Ectodermal cell (in vitro differentiated cells): ENCODE data around the gene WT1.

ENCODE experiments used
- H3K27ac ChIP-seq: 2 replicates; pipeline ENCODE4 v1.7.0; 2013; ENCODE audit warnings: mild to moderate bottlenecking, low read depth, low read length; ENCODE audit not compliant: insufficient read depth, poor library complexity, severe bottlenecking
- H3K27me3 ChIP-seq: 2 replicates; pipeline ENCODE4 v1.7.0; 2013; ENCODE audit warnings: mild to moderate bottlenecking, low read length; ENCODE audit not compliant: insufficient read depth, control insufficient read depth, poor library complexity, severe bottlenecking
- H3K36me3 ChIP-seq: one replicate; pipeline ENCODE4 v1.7.0; 2013; ENCODE audit warnings: low read length; ENCODE audit not compliant: control insufficient read depth, insufficient read depth
- H3K4me1 ChIP-seq: one replicate; pipeline ENCODE4 v1.7.0; 2013; ENCODE audit warnings: low read length; ENCODE audit not compliant: control insufficient read depth, insufficient read depth
- H3K4me3 ChIP-seq: 2 replicates; pipeline ENCODE4 v1.7.0; 2013; ENCODE audit warnings: low read depth, low read length, control low read depth; ENCODE audit not compliant: insufficient read depth
- H3K9me3 ChIP-seq: 2 replicates; pipeline ENCODE4 v1.7.0; 2013; ENCODE audit warnings: mild to moderate bottlenecking, low read length, moderate library complexity; ENCODE audit not compliant: control insufficient read depth
- WGBS, 2 experiments: methylation state at CpG; one replicate each; pipeline ENCODE4 v1.1.7; 2013; ENCODE audit warnings: missing lambda C conversion rate in 2 of 2; 5-methylcytosine and 5-hydroxymethylcytosine counted together

Gene WT1

DNA sequence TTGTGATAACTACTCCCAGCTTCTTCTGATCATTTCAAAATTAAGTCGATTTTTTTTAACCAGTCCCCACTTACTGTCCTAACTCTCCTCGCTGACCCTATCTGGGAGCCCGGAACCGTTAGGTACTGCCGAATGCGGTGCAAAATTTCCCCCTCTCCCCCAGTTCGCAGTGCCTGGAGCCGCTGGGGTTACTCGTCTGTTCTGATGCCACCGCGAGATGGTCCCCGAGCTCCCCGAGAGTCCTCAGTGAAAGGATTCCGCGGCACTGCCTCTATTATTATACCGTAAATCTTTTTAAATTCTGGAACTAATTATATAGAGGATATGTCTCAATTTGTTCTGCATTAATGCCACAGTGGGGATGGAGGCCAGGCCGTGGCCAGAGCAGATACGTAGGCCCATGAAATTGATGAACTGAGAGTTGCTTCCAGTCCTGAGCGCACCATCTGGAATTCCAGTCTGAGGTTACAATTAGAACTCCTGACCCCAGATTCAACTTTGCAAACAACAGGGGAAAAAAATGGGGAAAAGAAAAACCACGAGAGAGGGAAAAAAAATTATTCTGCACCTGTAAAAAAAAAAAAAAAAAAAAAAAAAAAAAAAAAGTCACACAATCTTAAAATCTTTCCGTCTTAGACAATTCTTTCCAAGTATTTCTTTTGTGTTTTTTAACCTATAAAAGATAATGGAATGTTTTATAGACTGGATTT is 4.3 kb upstream of the WT1 start:
- Histone ChIP-seq H3K9me3 (no peaks in the 10 kb centered on the region), H3K27ac (no peak overlapping the region), H3K4me1 (peaks cover 5% of the 10 kb centered on the region), H3K4me3 (no peak overlapping the region), H3K36me3 (no peaks in the 10 kb centered on the region), H3K27me3 (peaks cover 97% of the 10 kb centered on the region)
- 12 to 13% methylated on average over 16 to 19 of the region's 21 CpGs for WGBS, 2 experiments

DNA sequence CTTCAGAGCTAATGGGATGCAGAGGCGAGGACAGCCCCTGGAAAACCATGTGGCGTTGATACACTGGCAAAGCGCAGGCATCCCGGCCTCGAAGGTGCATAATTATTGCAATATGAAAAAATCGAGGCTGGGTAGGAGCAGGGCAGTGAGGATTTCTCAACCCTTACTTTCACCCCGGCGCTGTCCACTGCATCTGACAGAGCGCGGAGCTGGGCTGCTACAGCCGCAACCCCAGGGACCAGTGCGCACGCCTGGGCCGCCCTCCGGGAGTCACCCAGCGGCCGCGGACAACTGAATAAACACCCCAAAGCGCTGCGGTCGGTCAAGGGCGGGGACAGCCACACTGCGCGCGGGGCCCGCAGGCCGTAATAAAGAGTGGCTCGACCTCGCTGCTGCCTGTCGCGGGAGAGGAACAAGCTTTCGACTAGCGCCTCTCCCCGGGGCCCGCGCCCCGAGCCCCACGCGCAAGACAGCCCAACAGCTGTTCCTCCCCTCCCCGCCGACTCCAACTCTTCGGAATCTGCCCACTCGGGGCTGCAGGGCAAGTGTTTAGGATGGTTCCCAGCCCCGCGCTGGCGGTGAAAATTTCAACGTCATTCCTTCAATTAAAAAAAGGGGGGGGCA is 3.6 kb upstream of the WT1 start:
- H3K9me3 ChIP-seq: no peaks in the 10 kb centered on the region
- H3K4me1 ChIP-seq: peaks cover 5% of the 10 kb centered on the region
- H3K4me3 ChIP-seq: no peak overlapping the region
- H3K36me3 ChIP-seq: no peaks in the 10 kb centered on the region
- H3K27ac ChIP-seq: no peak overlapping the region
- peaks cover 100% of the 10 kb centered on the region for H3K27me3 ChIP-seq
- WGBS, 2 experiments: 2 to 3% methylated on average over 47 of the region's 47 CpGs

DNA sequence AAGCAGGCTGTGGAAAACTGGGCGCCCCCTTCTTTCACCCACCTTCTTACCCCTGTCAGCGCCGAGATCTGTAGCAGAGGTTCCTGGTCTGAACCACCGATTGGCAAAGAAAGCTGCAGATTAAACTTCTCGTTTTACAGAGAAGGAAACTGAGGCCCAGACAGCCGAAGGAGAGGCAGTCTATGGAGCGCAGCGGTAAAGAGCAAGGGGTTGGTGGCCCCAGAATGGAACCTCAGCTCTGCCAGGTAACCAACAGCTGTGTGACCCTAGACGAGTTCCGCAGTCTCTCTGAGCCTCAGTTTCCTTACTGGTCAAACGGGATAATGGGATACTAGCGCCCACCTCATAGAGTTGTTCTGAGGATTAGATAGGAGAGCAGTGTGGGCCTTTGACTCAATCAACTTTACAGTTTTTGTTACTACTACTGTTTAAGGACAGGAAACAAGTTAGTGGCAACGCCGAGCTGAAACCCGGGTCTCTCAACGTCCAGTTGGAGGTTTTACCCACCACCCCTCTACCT is 3.1 kb upstream of the WT1 start:
- Histone ChIP-seq H3K4me3 (no peak overlapping the region), H3K27ac (no peak overlapping the region), H3K36me3 (no peaks in the 10 kb centered on the region), H3K9me3 (no peaks in the 10 kb centered on the region), H3K27me3 (peaks cover 100% of the 10 kb centered on the region), H3K4me1 (peaks cover 5% of the 10 kb centered on the region)
- 7 to 8% methylated on average over 16 of the region's 16 CpGs for WGBS, 2 experiments

DNA sequence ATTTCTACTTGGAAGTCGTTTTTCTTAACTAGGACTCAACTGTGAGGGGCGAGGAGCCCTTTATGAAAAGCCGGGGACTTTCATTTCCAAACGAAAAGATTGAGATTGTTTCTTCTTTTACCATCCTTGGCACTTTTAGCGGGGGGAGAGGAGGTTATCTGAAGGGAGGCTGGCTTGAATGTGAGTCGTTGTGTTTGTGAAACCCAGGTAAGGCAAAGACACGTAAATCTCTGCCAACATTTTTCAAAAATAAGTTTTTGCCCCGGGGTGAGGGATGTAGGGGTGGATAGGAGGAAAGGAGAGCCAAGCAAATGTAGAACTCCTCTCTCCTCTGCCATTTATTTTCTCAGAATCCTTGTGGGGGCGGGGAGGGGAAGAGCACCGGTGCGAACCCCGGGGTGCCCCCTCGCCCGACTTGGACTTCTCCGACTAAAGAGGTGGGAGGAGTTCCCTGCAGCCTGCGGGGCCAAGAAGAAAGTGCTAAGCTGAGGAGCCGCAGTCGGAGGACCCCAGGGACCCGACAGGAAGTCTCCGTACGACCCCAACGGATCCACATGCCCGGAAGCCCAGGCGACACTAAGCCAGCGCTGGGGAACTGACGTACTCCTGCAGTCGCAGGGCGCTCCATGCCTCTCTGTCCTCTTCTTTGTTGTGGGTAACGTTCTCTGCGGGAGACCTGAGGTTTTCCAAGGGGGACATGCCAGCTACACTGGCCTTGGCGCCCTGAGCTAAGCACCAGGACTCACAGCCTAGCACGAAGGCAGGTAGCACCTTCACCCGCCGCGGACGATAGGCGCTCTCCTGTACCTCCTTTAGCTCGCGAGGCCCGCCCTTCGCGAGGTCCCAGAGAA is 2.4 kb upstream of the WT1 start:
- Histone ChIP-seq H3K36me3 (no peaks in the 10 kb centered on the region), H3K4me3 (no peak overlapping the region), H3K9me3 (no peaks in the 10 kb centered on the region), H3K27me3 (peaks cover 100% of the 10 kb centered on the region), H3K4me1 (peaks cover 5% of the 10 kb centered on the region), H3K27ac (no peak overlapping the region)
- WGBS, 2 experiments: 1 to 2% methylated on average over 40 to 42 of the region's 42 CpGs

DNA sequence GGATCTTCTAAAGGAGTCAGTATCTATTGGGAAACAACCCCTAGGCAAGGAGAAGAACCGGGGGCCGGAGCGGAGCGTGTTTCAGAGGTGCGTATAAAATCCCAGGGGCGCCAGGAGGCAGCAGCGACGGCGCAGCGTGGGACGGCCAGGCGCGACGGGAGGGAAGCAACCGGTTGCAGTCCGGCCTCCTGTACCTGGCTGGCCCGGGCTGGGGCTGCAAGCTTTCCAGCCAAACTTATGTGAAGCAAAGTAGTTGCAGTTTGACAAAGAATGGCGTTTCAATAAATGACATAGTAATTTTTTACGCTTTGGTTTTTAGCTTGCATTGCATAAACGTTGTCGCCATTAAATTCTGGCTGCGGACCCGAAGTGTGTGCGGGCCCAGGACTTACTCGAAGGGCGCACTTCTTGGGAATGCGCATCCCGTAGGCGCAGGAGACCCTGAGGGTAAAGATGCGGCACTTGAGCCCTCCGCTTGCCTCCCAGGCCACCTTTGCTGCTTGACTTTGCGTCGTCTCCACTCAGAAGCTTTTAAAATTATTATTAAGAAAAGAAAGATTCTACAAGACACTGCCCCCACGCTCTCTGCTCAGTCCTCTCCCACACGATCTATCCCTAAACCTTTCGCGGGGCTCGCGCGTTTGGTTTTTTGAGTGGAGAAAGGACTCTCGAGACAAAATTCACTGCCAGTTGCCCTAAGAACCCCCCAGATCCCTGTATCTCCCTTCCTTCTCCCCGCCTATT is 1.6 kb upstream of the WT1 start:
- Histone ChIP-seq H3K36me3 (no peaks in the 10 kb centered on the region), H3K27me3 (peaks cover 100% of the 10 kb centered on the region), H3K4me3 (no peak overlapping the region), H3K27ac (no peak overlapping the region), H3K4me1 (peaks cover 5% of the 10 kb centered on the region), H3K9me3 (no peaks in the 10 kb centered on the region)
- 3% methylated on average over 39 to 42 of the region's 42 CpGs for WGBS, 2 experiments

DNA sequence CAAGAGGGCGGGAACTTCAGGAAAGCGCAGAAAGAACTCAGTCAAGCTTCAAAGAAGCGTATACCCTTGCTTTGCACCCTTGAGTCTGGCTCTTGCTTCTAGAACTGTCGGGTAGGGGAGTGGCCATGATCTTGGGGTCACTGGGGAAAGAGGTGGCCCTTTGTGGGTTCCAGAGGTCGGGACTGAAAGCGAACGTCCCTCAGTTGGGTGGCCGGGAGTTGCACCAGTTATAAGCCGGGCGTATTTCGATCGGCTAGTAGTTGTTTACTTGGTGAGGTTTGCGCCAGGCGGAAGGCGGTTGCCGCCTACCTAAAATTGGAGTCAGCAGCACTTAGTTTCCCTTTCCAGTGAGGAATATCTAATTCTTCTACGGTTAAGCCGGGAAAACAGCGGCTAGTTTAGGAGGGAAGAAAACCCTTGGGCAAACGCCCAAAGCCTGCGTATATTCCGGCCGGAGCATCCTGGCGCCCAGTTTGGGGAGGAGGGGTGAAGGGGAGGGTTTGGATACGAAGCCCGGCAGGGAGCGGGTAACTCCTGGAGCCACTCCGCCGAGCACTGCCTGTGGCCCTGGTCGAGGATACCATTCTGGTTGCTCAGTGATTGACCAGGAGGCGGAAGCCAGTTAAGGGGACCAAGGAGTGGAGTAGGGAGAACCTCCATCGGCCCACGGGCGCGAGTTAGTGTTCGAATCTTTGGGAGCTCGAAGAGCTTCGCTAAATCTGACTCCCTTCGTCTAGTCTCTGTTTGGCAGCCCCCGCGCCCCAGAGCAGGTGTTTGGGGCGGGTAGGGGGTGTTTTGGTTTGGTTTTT is 807 bp upstream of the WT1 start:
- Histone ChIP-seq H3K4me1 (peaks cover 6% of the 10 kb centered on the region), H3K27me3 (peaks cover 100% of the 10 kb centered on the region), H3K9me3 (no peaks in the 10 kb centered on the region), H3K27ac (no peak overlapping the region), H3K36me3 (no peaks in the 10 kb centered on the region), H3K4me3 (no peak overlapping the region)
- 2 to 3% methylated on average over 42 of the region's 42 CpGs for WGBS, 2 experiments

DNA sequence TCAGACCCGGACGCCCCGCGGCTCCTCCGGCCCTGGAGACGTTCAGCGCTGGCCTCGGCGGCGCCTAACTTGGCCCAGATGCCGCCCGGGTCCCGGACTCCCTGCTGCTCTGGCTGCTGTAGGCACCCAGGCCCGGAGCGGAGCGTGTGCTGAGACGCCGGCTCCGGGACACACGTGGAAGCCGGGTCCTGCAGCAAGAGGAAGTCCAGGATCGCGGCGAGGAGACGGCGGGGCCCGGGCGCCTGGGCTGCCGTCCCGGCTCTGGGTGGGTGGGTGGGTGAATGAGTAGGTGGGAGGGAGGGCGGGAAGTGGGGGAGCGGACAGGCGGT is 223 bp downstream of the WT1 start:
- Histone ChIP-seq H3K27ac (no peak overlapping the region), H3K9me3 (no peaks in the 10 kb centered on the region), H3K4me3 (no peak overlapping the region), H3K27me3 (peaks cover 100% of the 10 kb centered on the region), H3K4me1 (peaks cover 15% of the 10 kb centered on the region), H3K36me3 (no peaks in the 10 kb centered on the region)
- 1 to 3% methylated on average over 23 of the region's 33 CpGs for WGBS, 2 experiments

DNA sequence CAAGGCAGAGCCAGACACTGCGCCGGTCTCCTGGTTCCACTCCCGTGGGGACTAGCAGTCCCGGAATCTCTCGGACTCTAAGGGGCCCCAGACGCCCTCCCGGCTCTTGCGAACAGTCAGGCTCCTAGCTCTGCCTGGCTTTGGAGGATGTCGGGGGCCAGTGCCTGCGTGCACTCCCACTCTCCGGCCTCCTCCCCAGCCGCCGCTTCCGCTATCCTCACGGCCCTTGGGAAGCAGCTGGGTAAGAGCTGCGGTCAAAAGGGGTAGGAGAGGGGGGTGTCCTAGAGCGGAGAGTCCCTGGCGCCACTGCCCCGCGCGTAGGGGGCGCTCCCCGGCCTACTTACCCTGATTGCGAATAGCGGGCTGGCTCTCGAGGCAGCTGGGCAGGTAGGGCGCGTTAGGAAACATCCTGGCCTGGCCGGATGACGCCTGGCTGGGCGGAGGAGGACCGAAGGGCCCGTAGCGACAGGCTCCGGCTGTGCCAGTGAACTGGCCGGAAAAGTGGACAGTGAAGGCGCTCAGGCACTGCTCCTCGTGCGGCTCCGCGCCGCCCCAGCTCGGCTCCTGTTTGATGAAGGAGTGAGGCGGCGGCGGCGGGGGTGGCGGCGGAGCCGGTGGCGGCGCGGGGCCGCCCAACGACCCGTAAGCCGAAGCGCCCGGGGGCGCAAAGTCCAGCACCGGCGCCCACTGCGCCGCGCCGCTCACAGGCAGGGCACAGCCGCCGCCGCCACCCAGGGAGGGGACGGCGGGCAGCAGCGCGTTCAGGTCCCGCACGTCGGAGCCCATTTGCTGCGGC is 785 bp downstream of the WT1 start:
- no peak overlapping the region for H3K4me3 ChIP-seq
- H3K9me3 ChIP-seq: no peaks in the 10 kb centered on the region
- H3K27me3 ChIP-seq: peaks cover 100% of the 10 kb centered on the region
- H3K27ac ChIP-seq: no peak overlapping the region
- H3K36me3 ChIP-seq: no peaks in the 10 kb centered on the region
- peaks cover 15% of the 10 kb centered on the region for H3K4me1 ChIP-seq
- 2% methylated on average over 77 of the region's 77 CpGs for WGBS, 2 experiments

DNA sequence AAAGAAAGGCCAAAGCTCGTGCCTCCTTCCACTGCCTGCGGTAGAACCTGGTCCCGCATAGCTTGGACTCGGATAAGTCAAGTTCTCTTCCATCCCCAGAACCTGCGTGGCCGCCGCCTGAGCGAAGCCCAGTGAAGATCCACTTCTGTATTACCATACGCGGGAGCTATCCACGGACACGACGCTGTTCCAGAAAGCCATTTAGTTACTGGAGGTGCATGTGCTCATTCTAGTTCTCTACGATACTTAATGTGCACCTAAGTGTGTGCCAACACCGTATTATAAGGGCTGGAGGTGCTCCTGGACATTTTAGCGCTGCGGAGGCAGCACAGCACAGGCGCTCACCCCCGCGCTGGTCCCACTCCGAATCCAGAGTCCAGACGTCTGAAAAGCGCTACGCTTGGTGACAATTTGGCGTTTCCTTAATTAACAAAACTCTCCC is 1.4 kb downstream of the WT1 start:
- Histone ChIP-seq H3K4me1 (peaks cover 15% of the 10 kb centered on the region), H3K27me3 (peaks cover 100% of the 10 kb centered on the region), H3K4me3 (no peak overlapping the region), H3K36me3 (no peaks in the 10 kb centered on the region), H3K27ac (no peak overlapping the region), H3K9me3 (no peaks in the 10 kb centered on the region)
- WGBS, 2 experiments: 8 to 9% methylated on average over 25 of the region's 25 CpGs
